Panc1 (cell line): Measurements from ENCODE around the gene OR2B2. TPM values are rescaled to one million over a fixed set of nuclear protein-coding genes. Genes with fewer than 3 reads are reported as not detected.

Experiments used
- ATAC-seq: fragments of 200-7000 bp; cut with Tn5 transposase; 2 replicates; pipeline ENCODE4 v1.9.1; 2020; ENCODE audit warnings: mild to moderate bottlenecking, moderate library complexity
- BruUV-seq: library from RNA; stranded (reverse); fragments of 400-500 nt; replicated peaks from 2 replicates; lab custom pipeline; 2021; lab: Mats Ljungman, UMichigan
- CTCF ChIA-PET: fragments of 300-600 bp; sonication (Branson Sonifier 250); formaldehyde crosslinking; loops from one replicate; lab custom pipeline; 2022; ENCODE audit warnings: antibody characterized with exemption; lab: Charles Lee
- POLR2A ChIA-PET: fragments of 300-600 bp; sonication (Branson Sonifier 250); formaldehyde crosslinking; loops from one replicate; lab custom pipeline; 2022; ENCODE audit warnings: antibody characterized with exemption; lab: Charles Lee
- DNase-seq: peaks from one replicate; pipeline ENCODE4 v3.0.0-alpha.2; 2010; ENCODE audit warnings: low read depth, low spot score
- H3K27ac ChIP-seq: 2 replicates; pipeline ENCODE4 v1.5.1; 2011; ENCODE audit warnings: mild to moderate bottlenecking, low read length, inconsistent platforms
- H3K27me3 ChIP-seq: fragments of 200-500 bp; sonication (Bioruptor generic); 2 replicates; pipeline ENCODE4 v1.6.0; 2014; ENCODE audit warnings: low read length, inconsistent platforms; ENCODE audit not compliant: control insufficient read depth, insufficient read depth
- H3K36me3 ChIP-seq: fragments of 200-500 bp; sonication (Bioruptor generic); 2 replicates; pipeline ENCODE4 v1.5.1; 2014; ENCODE audit warnings: inconsistent platforms, mild to moderate bottlenecking, low read length, moderate library complexity; ENCODE audit not compliant: control insufficient read depth, insufficient read depth
- H3K4me1 ChIP-seq: 2 replicates; pipeline ENCODE4 v1.5.1; 2011; ENCODE audit warnings: inconsistent platforms, mild to moderate bottlenecking, low read length, moderate library complexity; ENCODE audit not compliant: control insufficient read depth, insufficient read depth
- H3K4me3 ChIP-seq, 2 experiments: 2 replicates each; pipeline ENCODE4 v1.5.1; 2011 to 2012; ENCODE audit warnings: low read depth in 2 of 2, low read length in 2 of 2, mild to moderate bottlenecking in 2 of 2, inconsistent platforms in 1 of 2, moderate library complexity in 1 of 2
- H3K9me3 ChIP-seq: fragments of 200-500 bp; sonication (Bioruptor generic); 2 replicates; pipeline ENCODE4 v1.5.1; 2014; ENCODE audit warnings: low read depth, mild to moderate bottlenecking, inconsistent platforms, low read length, moderate library complexity; ENCODE audit not compliant: control insufficient read depth, insufficient read depth
- POLR2AphosphoS5 ChIP-seq: IDR thresholded peaks from 2 replicates; pipeline ENCODE4 v1.6.1; 2012; ENCODE audit warnings: mild to moderate bottlenecking, low read depth, low read length, moderate library complexity
- SIN3A ChIP-seq: IDR thresholded peaks from 2 replicates; pipeline ENCODE4 v1.6.1; 2012; ENCODE audit warnings: low read depth, mild to moderate bottlenecking, low read length, moderate library complexity, borderline replicate concordance; ENCODE audit not compliant: insufficient read depth
- TCF7L2 ChIP-seq: IDR thresholded peaks from 2 replicates; pipeline ENCODE4 v1.6.1; 2011; ENCODE audit warnings: mild to moderate bottlenecking, low read depth, low read length, inconsistent platforms
- in situ Hi-C: cut with HindIII; loops from 2 replicates; pipeline ENCODE4 v1.10.0; 2016; ENCODE audit warnings: low sequenced_read_pairs, low pct_unique_long_range_greater_than_20kb
- intact Hi-C: fragments of 100-400 bp; cut with micrococcal nuclease; formaldehyde crosslinking; loops from one replicate; pipeline ENCODE4 v1.10.0; 2022; ENCODE audit not compliant: unreplicated experiment
- total RNA-seq: library from RNA; stranded (reverse); gene quantifications from one replicate; pipeline ENCODE4 v1.2.1, GENCODE V29; 2021; ENCODE audit not compliant: unreplicated experiment
- TF ChIP-seq, protein P1 (sequence below): fragments of 450-650 bp; IDR thresholded peaks from 2 replicates; pipeline ENCODE4 v1.5.1; 2017; ENCODE audit warnings: mild to moderate bottlenecking
- TF ChIP-seq, protein P2 (sequence below), 2 experiments: IDR thresholded peaks; 2 replicates each; pipeline ENCODE4 v1.6.1; 2011 to 2012; ENCODE audit warnings: low read depth in 2 of 2, control low read depth in 1 of 2, low read length in 1 of 2, mild to moderate bottlenecking in 1 of 2, moderate library complexity in 1 of 2; ENCODE audit not compliant: insufficient read depth in 1 of 2

Gene OR2B2
- total RNA-seq, 1 experiment from 2014 or later = not detected

DNA sequence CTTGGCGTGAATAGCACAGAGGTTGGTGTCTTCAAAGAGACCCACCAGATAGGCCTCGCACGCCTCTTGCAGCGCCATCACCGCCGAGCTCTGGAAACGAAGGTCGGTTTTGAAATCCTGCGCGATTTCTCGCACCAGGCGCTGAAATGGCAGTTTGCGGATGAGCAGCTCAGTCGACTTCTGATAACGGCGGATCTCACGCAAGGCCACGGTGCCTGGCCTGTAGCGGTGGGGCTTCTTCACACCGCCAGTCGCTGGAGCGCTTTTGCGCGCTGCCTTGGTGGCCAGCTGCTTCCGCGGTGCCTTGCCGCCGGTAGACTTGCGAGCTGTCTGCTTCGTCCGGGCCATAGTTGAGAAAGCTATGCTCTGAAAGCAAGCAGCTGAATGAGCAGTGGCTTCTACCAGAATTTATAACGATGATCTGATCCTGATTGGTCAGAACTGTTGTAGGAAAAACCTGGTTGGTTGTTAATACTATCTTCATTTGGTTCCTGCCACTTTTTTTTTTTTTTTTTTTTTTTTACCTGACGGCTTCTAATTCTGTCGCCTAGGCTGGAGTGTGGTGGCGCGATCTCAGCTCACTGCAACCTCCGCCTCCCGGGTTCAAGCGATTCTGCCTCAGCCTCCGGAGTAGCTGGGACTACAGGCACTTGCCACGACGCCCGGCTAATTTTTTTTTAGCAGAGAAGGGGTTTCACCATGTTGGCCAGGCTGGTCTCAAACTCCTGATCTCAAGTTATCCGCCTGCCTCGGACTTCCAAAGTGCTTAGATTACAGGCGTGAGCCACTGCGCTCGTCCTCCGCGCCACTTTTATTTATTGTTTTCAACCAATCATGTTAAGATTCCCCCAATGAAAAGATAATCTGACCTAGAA lies 21.5 kb downstream of the OR2B2 start:
- BruUV-seq = no TSS peak
- Histone ChIP-seq H3K4me1 (peaks cover 14% of the 10 kb centered on the region), H3K27me3 (no peaks in the 10 kb centered on the region), H3K9me3 (no peaks in the 10 kb centered on the region), H3K27ac (peak overlapping the region; percentile 99), H3K36me3 (peaks cover 5% of the 10 kb centered on the region; the same call in 1 of the 2 replicates), H3K4me3 (peak overlapping the region; percentile 87 to 90)
- ATAC-seq (peak; percentile 22), DNase-seq (no peak)
- TF ChIP-seq, protein P1, sequence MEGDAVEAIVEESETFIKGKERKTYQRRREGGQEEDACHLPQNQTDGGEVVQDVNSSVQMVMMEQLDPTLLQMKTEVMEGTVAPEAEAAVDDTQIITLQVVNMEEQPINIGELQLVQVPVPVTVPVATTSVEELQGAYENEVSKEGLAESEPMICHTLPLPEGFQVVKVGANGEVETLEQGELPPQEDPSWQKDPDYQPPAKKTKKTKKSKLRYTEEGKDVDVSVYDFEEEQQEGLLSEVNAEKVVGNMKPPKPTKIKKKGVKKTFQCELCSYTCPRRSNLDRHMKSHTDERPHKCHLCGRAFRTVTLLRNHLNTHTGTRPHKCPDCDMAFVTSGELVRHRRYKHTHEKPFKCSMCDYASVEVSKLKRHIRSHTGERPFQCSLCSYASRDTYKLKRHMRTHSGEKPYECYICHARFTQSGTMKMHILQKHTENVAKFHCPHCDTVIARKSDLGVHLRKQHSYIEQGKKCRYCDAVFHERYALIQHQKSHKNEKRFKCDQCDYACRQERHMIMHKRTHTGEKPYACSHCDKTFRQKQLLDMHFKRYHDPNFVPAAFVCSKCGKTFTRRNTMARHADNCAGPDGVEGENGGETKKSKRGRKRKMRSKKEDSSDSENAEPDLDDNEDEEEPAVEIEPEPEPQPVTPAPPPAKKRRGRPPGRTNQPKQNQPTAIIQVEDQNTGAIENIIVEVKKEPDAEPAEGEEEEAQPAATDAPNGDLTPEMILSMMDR = no peak
- TF ChIP-seq TCF7L2 (no peak), POLR2AphosphoS5 (peak; percentile 84), SIN3A (0 out of 2 replicates have a peak, but pooled peaks have one; percentile 34)
- TF ChIP-seq, protein P2, sequence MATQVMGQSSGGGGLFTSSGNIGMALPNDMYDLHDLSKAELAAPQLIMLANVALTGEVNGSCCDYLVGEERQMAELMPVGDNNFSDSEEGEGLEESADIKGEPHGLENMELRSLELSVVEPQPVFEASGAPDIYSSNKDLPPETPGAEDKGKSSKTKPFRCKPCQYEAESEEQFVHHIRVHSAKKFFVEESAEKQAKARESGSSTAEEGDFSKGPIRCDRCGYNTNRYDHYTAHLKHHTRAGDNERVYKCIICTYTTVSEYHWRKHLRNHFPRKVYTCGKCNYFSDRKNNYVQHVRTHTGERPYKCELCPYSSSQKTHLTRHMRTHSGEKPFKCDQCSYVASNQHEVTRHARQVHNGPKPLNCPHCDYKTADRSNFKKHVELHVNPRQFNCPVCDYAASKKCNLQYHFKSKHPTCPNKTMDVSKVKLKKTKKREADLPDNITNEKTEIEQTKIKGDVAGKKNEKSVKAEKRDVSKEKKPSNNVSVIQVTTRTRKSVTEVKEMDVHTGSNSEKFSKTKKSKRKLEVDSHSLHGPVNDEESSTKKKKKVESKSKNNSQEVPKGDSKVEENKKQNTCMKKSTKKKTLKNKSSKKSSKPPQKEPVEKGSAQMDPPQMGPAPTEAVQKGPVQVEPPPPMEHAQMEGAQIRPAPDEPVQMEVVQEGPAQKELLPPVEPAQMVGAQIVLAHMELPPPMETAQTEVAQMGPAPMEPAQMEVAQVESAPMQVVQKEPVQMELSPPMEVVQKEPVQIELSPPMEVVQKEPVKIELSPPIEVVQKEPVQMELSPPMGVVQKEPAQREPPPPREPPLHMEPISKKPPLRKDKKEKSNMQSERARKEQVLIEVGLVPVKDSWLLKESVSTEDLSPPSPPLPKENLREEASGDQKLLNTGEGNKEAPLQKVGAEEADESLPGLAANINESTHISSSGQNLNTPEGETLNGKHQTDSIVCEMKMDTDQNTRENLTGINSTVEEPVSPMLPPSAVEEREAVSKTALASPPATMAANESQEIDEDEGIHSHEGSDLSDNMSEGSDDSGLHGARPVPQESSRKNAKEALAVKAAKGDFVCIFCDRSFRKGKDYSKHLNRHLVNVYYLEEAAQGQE (IDR thresholded peaks at IDR 0.05; ENCODE audit: insufficient read depth in 1 of 2, low read depth in 2 of 2, low read length in 1 of 2) = no peak
- CTCF ChIA-PET = interaction anchor here (0.7 kb wide), 1 partner anchor 32 kb away, joined by 21 read pairs; no protein-coding TSS in a partner anchor
- POLR2A ChIA-PET = interaction anchor here (0.6 to 2.1 kb wide), 7 partner anchors 9 to 83 kb away, joined by 3 to 39 read pairs (median 10); a partner anchor contains a TSS
- intact Hi-C loops = loop anchor here (2.0 to 5.0 kb wide), 2 partner anchors 82 to 1768 kb away; a partner anchor contains a TSS
- in situ Hi-C loops = no loop called here

DNA sequence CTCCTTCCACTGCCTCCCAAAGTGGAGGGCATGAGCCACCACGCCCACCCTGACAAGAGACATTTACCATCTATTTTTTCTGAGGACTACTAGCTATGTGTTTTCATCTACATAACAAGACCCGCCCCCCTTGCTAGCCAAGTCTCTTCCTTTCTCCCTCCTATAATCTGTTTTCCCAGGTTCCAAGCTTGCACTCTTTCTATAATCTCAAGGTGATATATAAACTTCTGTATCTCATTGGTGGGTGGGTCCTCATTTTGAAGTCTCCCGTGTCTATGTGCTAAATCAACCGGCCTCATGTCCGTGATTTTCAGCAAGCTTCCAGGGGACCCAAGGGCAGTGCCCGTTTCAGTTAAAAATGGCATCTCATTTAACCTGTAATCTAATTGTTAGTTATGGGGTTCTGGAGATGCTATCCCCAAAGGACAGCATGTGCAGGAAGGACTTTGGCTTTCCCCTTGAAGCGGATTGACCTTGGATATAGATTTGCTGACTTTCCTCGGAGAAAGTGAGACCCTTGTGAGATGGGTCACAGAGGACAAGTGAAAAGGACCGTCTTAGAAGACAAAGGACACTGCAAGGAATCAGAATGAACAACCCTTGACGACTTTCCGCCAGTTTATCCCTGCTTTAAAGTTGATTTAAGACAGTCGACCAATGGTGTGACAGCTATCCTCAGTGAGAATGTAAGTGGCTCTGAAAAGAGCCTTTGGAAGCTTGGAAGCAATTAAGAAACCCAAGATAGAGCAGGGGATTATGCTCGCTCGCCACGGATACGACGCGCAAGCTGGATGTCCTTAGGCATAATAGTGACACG lies 22.4 kb downstream of the OR2B2 start:
- H3K27me3 ChIP-seq = no peaks in the 10 kb centered on the region
- POLR2A ChIA-PET = interaction anchor here (0.6 to 2.1 kb wide), 6 partner anchors 14 to 82 kb away, joined by 4 to 39 read pairs (median 8); a partner anchor contains a TSS
- CTCF ChIA-PET = no interaction called here
- peak overlapping the region; percentile 87 to 90 for H3K4me3 ChIP-seq
- H3K36me3 ChIP-seq = peaks cover 5% of the 10 kb centered on the region; the same call in 1 of the 2 replicates
- ATAC-seq = no peak
- intact Hi-C loops (loop anchor here (2.0 to 5.0 kb wide), 2 partner anchors 81 to 1768 kb away; a partner anchor contains a TSS), in situ Hi-C loops (no loop called here)
- peaks cover 14% of the 10 kb centered on the region for H3K4me1 ChIP-seq
- DNase-seq = no peak
- no peak for TF ChIP-seq SIN3A
- no peak; the same call in 1 of the 2 replicates for TF ChIP-seq POLR2AphosphoS5
- TF ChIP-seq TCF7L2 = no peak
- TF ChIP-seq, protein P1 = no peak
- TF ChIP-seq, protein P2 (IDR thresholded peaks at IDR 0.05; ENCODE audit: insufficient read depth in 1 of 2, low read depth in 2 of 2, low read length in 1 of 2) = no peak
- no peaks in the 10 kb centered on the region for H3K9me3 ChIP-seq
- peak overlapping the region; percentile 99 for H3K27ac ChIP-seq
- BruUV-seq = no TSS peak
